ENCODE measurements around the gene EOGT.

Gene EOGT

GRCh38 chr3:68963891-68964290 lies 49.6 kb downstream of the EOGT start:
- in situ Hi-C loops (cut with MboI; ENCODE audit: low sequenced_read_pairs), result no loop called here

- in situ Hi-C loops (cut with MboI; ENCODE audit: low sequenced_read_pairs), result no loop called here
These were observed 50.1 kb downstream of the EOGT start for GRCh38 chr3:68963376-68963775.

- in situ Hi-C loops (cut with MboI; ENCODE audit: low sequenced_read_pairs), result no loop called here
These were observed 54.6 kb downstream of the EOGT start for GRCh38 chr3:68958932-68959331.

GRCh38 chr3:68957895-68958294 lies 55.6 kb downstream of the EOGT start:
- in situ Hi-C loops (cut with MboI; ENCODE audit: low sequenced_read_pairs), result no loop called here

DNA sequence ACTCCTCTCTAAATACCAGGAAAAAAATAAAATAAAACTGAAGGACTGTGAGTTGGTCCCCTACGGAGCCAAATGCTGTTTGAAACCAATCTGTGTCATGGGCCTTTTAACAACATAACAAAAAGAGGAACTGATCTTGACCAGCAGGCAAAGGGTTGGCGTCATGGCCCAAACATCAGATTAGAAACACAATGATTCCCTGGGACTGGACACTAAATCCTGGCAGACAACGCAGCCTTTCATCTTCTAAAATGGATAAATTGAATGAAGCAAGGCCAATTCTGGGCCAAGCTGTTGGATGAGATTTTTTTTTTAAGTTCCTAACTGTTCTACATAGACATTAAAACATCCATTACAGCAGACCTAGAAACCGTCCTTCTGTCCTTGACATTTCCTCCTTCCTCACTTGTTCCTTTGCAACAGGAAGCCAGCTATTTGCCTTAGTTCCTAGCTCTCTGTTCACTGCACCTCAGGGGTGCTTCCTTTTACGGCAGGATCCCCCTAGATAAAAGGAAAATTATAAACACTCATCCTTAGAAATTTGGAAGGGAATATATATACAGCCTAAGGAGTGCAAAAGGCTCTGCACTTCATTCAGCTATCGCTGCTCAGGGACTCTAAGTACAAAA lies 59.6 kb downstream of the EOGT start:
- in situ Hi-C loops (cut with MboI; ENCODE audit: low sequenced_read_pairs), result no loop called here

DNA sequence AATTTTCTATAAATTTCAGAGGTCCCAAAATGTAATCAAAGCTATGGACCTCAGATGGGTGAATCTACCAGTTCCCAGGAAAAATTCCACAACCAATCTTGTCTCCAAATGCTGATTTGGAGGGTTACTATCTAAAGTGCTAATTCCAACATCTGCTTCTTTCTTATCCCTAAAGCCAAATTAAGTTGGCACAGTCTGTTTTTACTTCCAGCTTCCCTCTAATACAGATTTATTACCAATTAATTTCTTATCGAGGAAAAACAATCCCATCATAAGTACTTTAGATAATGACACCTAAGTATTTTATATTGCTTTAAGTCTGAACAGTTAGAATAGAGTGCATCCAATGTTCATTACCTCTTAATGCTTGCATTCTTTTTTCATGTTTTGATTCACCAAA lies 68.3 kb downstream of the EOGT start:
- in situ Hi-C loops (cut with MboI; ENCODE audit: low sequenced_read_pairs), result no loop called here

- in situ Hi-C loops (cut with MboI; ENCODE audit: low sequenced_read_pairs), result no loop called here
These were observed 69.6 kb downstream of the EOGT start for GRCh38 chr3:68943753-68944500.

DNA sequence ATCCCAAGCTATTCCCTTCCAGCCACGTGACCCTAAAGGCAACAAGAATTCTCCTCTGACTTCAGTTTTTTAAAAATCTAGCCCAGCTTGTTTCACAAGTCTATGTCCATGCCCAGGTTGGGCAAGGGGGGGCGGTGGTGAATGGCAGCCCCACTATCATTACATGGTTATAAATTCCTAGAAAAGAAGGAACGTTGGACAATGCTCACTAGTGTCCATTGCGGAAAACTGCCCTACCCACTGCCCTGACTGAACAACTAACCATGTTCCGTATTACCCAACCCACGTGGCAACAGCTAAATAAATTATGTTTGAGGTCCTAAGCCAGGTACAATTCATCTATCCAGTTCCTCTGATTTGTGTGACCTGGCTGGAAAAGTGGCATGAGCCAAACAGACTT lies 72.4 kb downstream of the EOGT start:
- in situ Hi-C loops (cut with MboI; ENCODE audit: low sequenced_read_pairs), result no loop called here

GRCh38 chr3:68936856-68937255 lies 76.6 kb downstream of the EOGT start:
- in situ Hi-C loops (cut with MboI; ENCODE audit: low sequenced_read_pairs), result no loop called here

GRCh38 chr3:68935778-68936177 lies 77.7 kb downstream of the EOGT start:
- in situ Hi-C loops (cut with MboI; ENCODE audit: low sequenced_read_pairs), result no loop called here

GRCh38 chr3:68931406-68932149 lies 81.9 kb downstream of the EOGT start:
- in situ Hi-C loops (cut with MboI; ENCODE audit: low sequenced_read_pairs), result no loop called here

All from HL-60/S4 treated with retinoic acid at 250 ng/mL for 4 days and 3 days (cell line).